Spleen (tissue), 7 donors: Measurements from ENCODE around the gene CFAP20DC.

Experiments
- POLR2AphosphoS5 ChIP-seq, 3 donors: sonication (generic); formaldehyde crosslinking; IDR thresholded peaks; one replicate each; pipeline ENCODE4 v1.5.1; 2017; ENCODE audit warnings: antibody characterized with exemption in 3 of 3
- TF ChIP-seq, protein P1 (sequence below), 11 experiments: fragments of 200-600 bp in 7 of 11; fragments of 450-650 bp in 4 of 11; sonication (generic) in 4 of 11; IDR thresholded peaks in 8 of 11; conservative IDR thresholded peaks in 3 of 11; 1 replicate in 7 of 11; 2 replicates in 4 of 11; pipeline versions ENCODE4 v1.4.0 to v1.8.0; 2016 to 2021; ENCODE audit warnings: antibody characterized with exemption in 11 of 11, inconsistent platforms in 4 of 11, mild to moderate bottlenecking in 1 of 11
- donor health status: DM: no; HTN: no; CAD: no; lungs with moderate emphysema.
- donor health status: DM: no; HTN: no; CAD: no.
- donor health status: DM: no; HTN: no; CAD: no.

DNA sequence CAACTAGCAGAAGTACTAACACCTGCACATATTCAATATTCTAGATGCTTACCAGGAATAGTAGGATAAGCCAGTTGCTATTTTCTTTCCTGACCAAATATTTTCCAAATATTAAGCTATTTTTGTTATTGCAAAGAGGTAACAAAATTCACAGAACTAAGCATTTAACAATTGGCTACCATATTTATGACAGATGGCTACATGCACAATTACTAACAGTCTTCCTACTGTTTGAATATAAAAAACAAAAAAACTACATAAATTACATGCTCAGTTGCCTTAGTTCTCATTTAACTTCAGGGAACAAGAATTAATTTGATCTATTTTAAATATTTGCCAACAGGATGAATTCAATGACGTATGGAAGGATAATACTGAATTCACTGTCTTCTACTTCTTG lies 36.2 kb downstream of the CFAP20DC start:
- TF ChIP-seq, protein P1, sequence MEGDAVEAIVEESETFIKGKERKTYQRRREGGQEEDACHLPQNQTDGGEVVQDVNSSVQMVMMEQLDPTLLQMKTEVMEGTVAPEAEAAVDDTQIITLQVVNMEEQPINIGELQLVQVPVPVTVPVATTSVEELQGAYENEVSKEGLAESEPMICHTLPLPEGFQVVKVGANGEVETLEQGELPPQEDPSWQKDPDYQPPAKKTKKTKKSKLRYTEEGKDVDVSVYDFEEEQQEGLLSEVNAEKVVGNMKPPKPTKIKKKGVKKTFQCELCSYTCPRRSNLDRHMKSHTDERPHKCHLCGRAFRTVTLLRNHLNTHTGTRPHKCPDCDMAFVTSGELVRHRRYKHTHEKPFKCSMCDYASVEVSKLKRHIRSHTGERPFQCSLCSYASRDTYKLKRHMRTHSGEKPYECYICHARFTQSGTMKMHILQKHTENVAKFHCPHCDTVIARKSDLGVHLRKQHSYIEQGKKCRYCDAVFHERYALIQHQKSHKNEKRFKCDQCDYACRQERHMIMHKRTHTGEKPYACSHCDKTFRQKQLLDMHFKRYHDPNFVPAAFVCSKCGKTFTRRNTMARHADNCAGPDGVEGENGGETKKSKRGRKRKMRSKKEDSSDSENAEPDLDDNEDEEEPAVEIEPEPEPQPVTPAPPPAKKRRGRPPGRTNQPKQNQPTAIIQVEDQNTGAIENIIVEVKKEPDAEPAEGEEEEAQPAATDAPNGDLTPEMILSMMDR (IDR thresholded peaks at IDR 0.05 in 8 of 11, conservative IDR thresholded peaks at IDR 0.05 in 3 of 11) = no peak
- TF ChIP-seq POLR2AphosphoS5 (IDR thresholded peaks at IDR 0.05) = no peak
